Suprapubic skin (tissue), 4 donors: ENCODE results near the gene HOXC5.
A peak's percentile ranks its signal among the peaks of the same experiment; 100 is the strongest.

ENCODE experiments used
- CTCF ChIP-seq, 2 donors: fragments of 200-600 bp in 1 of 2; fragments of 450-650 bp in 1 of 2; sonication (generic) in 1 of 2; IDR thresholded peaks; one replicate each; pipeline ENCODE4 v1.5.1; 2016 to 2019; ENCODE audit warnings: antibody characterized with exemption in 2 of 2, mild to moderate bottlenecking in 1 of 2, moderate library complexity in 1 of 2
- EP300 ChIP-seq: sonication (generic); formaldehyde crosslinking; IDR thresholded peaks from one replicate; pipeline ENCODE4 v1.6.1; 2017; ENCODE audit warnings: antibody characterized with exemption
- POLR2A ChIP-seq, 2 donors: fragments of 450-650 bp; IDR thresholded peaks; one replicate each; pipeline ENCODE4 v1.6.1; 2017; ENCODE audit warnings: antibody characterized with exemption in 2 of 2, mild to moderate bottlenecking in 2 of 2, moderate library complexity in 2 of 2
- POLR2AphosphoS5 ChIP-seq, 3 donors: sonication (generic); formaldehyde crosslinking; IDR thresholded peaks; one replicate each; pipeline ENCODE4 v1.6.1; 2017; ENCODE audit warnings: antibody characterized with exemption in 3 of 3

- no peak for TF ChIP-seq CTCF (IDR thresholded peaks at IDR 0.05)
- TF ChIP-seq POLR2AphosphoS5 (IDR thresholded peaks at IDR 0.05): peak in 1 of 3 donors; percentile 9
- TF ChIP-seq EP300: no peak
- no peak for TF ChIP-seq POLR2A (IDR thresholded peaks at IDR 0.05)
Observed at GRCh38 chr12:54014377-54015017, 18.4 kb upstream of the HOXC5 start.
